ENCODE measurements around the gene ZNF428. TPM values are rescaled to one million over a fixed set of nuclear protein-coding genes. Genes with fewer than 3 reads are reported as not detected.

Gene ZNF428
- total and polyA plus RNA-seq, 3 experiments from 2014 or later = 22.0 to 23.8 (median 23.6) TPM

- peaks cover 40% of the 10 kb centered on the region for H3K4me1 ChIP-seq (ENCODE audit: insufficient read depth, low read length)
- POLR2A ChIA-PET = interaction anchor here (0.6 to 3.2 kb wide), 14 partner anchors 15 to 155 kb away, joined by 3 to 23 read pairs (median 4); partner anchors contain the start of genes PINLYP, XRCC1 and ZNF575
- peaks cover 7% of the 10 kb centered on the region for H3K36me3 ChIP-seq (ENCODE audit: insufficient read depth, low read length)
- Mint-ChIP-seq H3K36me3 (peaks cover 0 to 66% (median 2%) of the 10 kb centered on the region in 3 donors), H3K4me1 (peaks cover 47 to 54% (median 53%) of the 10 kb centered on the region in 3 donors), H3K27me3 (peaks cover 0 to 4% of the 10 kb centered on the region in 2 donors), H3K27ac (peak overlapping the region; percentile 99 to 100 (median 100)), H3K4me3 (peak overlapping the region; percentile 89 to 98 (median 96)), H3K9me3 (no peaks in the 10 kb centered on the region)
- CTCF ChIA-PET = interaction anchor here (0.7 to 5.4 kb wide), 36 partner anchors 10 to 170 kb away, joined by 3 to 124 read pairs (median 6); partner anchors contain the start of genes ETHE1, PHLDB3, XRCC1 and ZNF575
- H3K4me3 ChIP-seq (ENCODE audit: low read length) = peak overlapping the region; percentile 71
- no peaks in the 10 kb centered on the region for H3K9me3 ChIP-seq (ENCODE audit: low read length)
- peak overlapping the region; percentile 96 for H3K27ac ChIP-seq (ENCODE audit: low read depth, low read length)
- no peaks in the 10 kb centered on the region for H3K27me3 ChIP-seq (ENCODE audit: insufficient read depth, low read length, poor library complexity, severe bottlenecking)
- peak; percentile 56 to 83 (median 72) for DNase-seq
Measured at GRCh38 chr19:43594710-43595604, 24.5 kb downstream of the ZNF428 start.

- CTCF ChIA-PET = interaction anchor here (0.7 to 5.4 kb wide), 31 partner anchors 9 to 162 kb away, joined by 3 to 124 read pairs (median 8); partner anchors contain the start of genes ETHE1, PHLDB3, XRCC1 and ZNF575
- Mint-ChIP-seq H3K4me3 (peak overlapping the region; percentile 59 to 96 (median 89)), H3K27me3 (peaks cover 0 to 4% of the 10 kb centered on the region in 2 donors), H3K4me1 (peaks cover 52 to 60% (median 59%) of the 10 kb centered on the region in 3 donors), H3K9me3 (no peaks in the 10 kb centered on the region), H3K27ac (peak overlapping the region; percentile 52 to 100 (median 88)), H3K36me3 (peaks cover 0 to 62% (median 2%) of the 10 kb centered on the region in 3 donors)
- Histone ChIP-seq H3K4me3 (ENCODE audit: low read length) (no peak overlapping the region), H3K9me3 (ENCODE audit: low read length) (no peaks in the 10 kb centered on the region), H3K27me3 (ENCODE audit: insufficient read depth, low read length, poor library complexity, severe bottlenecking) (no peaks in the 10 kb centered on the region), H3K36me3 (ENCODE audit: insufficient read depth, low read length) (peaks cover 7% of the 10 kb centered on the region), H3K4me1 (ENCODE audit: insufficient read depth, low read length) (peaks cover 44% of the 10 kb centered on the region), H3K27ac (ENCODE audit: low read depth, low read length) (peak overlapping the region; percentile 96)
- DNase-seq = no peak
- POLR2A ChIA-PET = interaction anchor here (0.6 to 3.2 kb wide), 10 partner anchors 20 to 150 kb away, joined by 3 to 23 read pairs (median 4); partner anchors contain the start of genes PINLYP, XRCC1 and ZNF575
Measured at GRCh38 chr19:43594081-43594697, 25.2 kb downstream of the ZNF428 start.

- CTCF ChIA-PET = interaction anchor here (1.0 to 5.4 kb wide), 6 partner anchors 13 to 58 kb away, joined by 3 to 124 read pairs (median 15); partner anchors contain the start of genes XRCC1 and ZNF575
- Mint-ChIP-seq H3K9me3 (no peaks in the 10 kb centered on the region), H3K27me3 (peaks cover 0 to 4% of the 10 kb centered on the region in 2 donors), H3K27ac (peak overlapping the region in 3 of 8 donors; percentile 39 to 100 (median 86)), H3K36me3 (peaks cover 0 to 53% (median 2%) of the 10 kb centered on the region in 3 donors), H3K4me3 (peak overlapping the region in 2 of 7 donors; percentile 19 to 81), H3K4me1 (peaks cover 45 to 55% (median 52%) of the 10 kb centered on the region in 3 donors)
- H3K9me3 ChIP-seq (ENCODE audit: low read length) = no peaks in the 10 kb centered on the region
- POLR2A ChIA-PET = no interaction called here
- H3K4me3 ChIP-seq (ENCODE audit: low read length) = no peak overlapping the region
- no peak for DNase-seq
- no peaks in the 10 kb centered on the region for H3K27me3 ChIP-seq (ENCODE audit: insufficient read depth, low read length, poor library complexity, severe bottlenecking)
- no peak overlapping the region for H3K27ac ChIP-seq (ENCODE audit: low read depth, low read length)
- H3K4me1 ChIP-seq (ENCODE audit: insufficient read depth, low read length) = peaks cover 40% of the 10 kb centered on the region
- no peaks in the 10 kb centered on the region for H3K36me3 ChIP-seq (ENCODE audit: insufficient read depth, low read length)
Measured at GRCh38 chr19:43592800-43593350, 26.6 kb downstream of the ZNF428 start.

- ChIA-PET POLR2A (no interaction called here), CTCF (interaction anchor here (1.0 to 1.2 kb wide), 2 partner anchors 12 to 129 kb away, joined by 3 read pairs; no protein-coding TSS in a partner anchor)
- H3K4me1 Mint-ChIP-seq = peaks cover 37 to 48% (median 44%) of the 10 kb centered on the region in 3 donors
- no peak overlapping the region for H3K4me3 Mint-ChIP-seq
- peaks cover 0 to 4% of the 10 kb centered on the region in 2 donors for H3K27me3 Mint-ChIP-seq
- no peaks in the 10 kb centered on the region for H3K36me3 ChIP-seq (ENCODE audit: insufficient read depth, low read length)
- H3K36me3 Mint-ChIP-seq = peaks cover 0 to 48% (median 2%) of the 10 kb centered on the region in 3 donors
- no peak for DNase-seq
- H3K4me1 ChIP-seq (ENCODE audit: insufficient read depth, low read length) = peaks cover 33% of the 10 kb centered on the region
- no peak overlapping the region for H3K27ac ChIP-seq (ENCODE audit: low read depth, low read length)
- no peak overlapping the region for H3K4me3 ChIP-seq (ENCODE audit: low read length)
- no peaks in the 10 kb centered on the region for H3K27me3 ChIP-seq (ENCODE audit: insufficient read depth, low read length, poor library complexity, severe bottlenecking)
- no peaks in the 10 kb centered on the region for H3K9me3 Mint-ChIP-seq
- H3K27ac Mint-ChIP-seq = peak overlapping the region in 2 of 8 donors; percentile 27 to 39
- H3K9me3 ChIP-seq (ENCODE audit: low read length) = no peaks in the 10 kb centered on the region
Measured at GRCh38 chr19:43591904-43592772, 27.3 kb downstream of the ZNF428 start.

GRCh38 chr19:43589678-43590077 lies 29.8 kb downstream of the ZNF428 start:
- peaks cover 24 to 32% (median 25%) of the 10 kb centered on the region in 3 donors for H3K4me1 Mint-ChIP-seq
- Histone ChIP-seq H3K4me1 (ENCODE audit: insufficient read depth, low read length) (peaks cover 17% of the 10 kb centered on the region), H3K27me3 (ENCODE audit: insufficient read depth, low read length, poor library complexity, severe bottlenecking) (no peaks in the 10 kb centered on the region), H3K27ac (ENCODE audit: low read depth, low read length) (no peak overlapping the region), H3K36me3 (ENCODE audit: insufficient read depth, low read length) (no peaks in the 10 kb centered on the region), H3K9me3 (ENCODE audit: low read length) (no peaks in the 10 kb centered on the region), H3K4me3 (ENCODE audit: low read length) (no peak overlapping the region)
- no peaks in the 10 kb centered on the region for H3K27me3 Mint-ChIP-seq
- H3K4me3 Mint-ChIP-seq = peak overlapping the region in 1 of 7 donors; percentile 42
- H3K27ac Mint-ChIP-seq = peak overlapping the region in 6 of 8 donors; percentile 72 to 96 (median 88)
- ChIA-PET CTCF (interaction anchor here (4.4 kb wide), 1 partner anchor 34 kb away, joined by 13 read pairs; no protein-coding TSS in a partner anchor), POLR2A (no interaction called here)
- DNase-seq = no peak
- no peaks in the 10 kb centered on the region for H3K9me3 Mint-ChIP-seq
- peaks cover 0 to 43% (median 4%) of the 10 kb centered on the region in 3 donors for H3K36me3 Mint-ChIP-seq

GRCh38 chr19:43589277-43589676 lies 30.2 kb downstream of the ZNF428 start:
- POLR2A ChIA-PET = no interaction called here

More at GRCh38 chr19:43589277-43589676, 30.2 kb downstream of the ZNF428 start:
- H3K9me3 Mint-ChIP-seq = no peaks in the 10 kb centered on the region
- DNase-seq = no peak
- peaks cover 26 to 36% (median 26%) of the 10 kb centered on the region in 3 donors for H3K4me1 Mint-ChIP-seq
- H3K27ac Mint-ChIP-seq = peak overlapping the region in 5 of 8 donors; percentile 72 to 96 (median 90)
- CTCF ChIA-PET = interaction anchor here (4.4 kb wide), 1 partner anchor 34 kb away, joined by 13 read pairs; no protein-coding TSS in a partner anchor
- H3K36me3 Mint-ChIP-seq = peaks cover 0 to 44% (median 4%) of the 10 kb centered on the region in 3 donors
- Histone ChIP-seq H3K27ac (ENCODE audit: low read depth, low read length) (no peak overlapping the region), H3K36me3 (ENCODE audit: insufficient read depth, low read length) (no peaks in the 10 kb centered on the region), H3K27me3 (ENCODE audit: insufficient read depth, low read length, poor library complexity, severe bottlenecking) (no peaks in the 10 kb centered on the region), H3K9me3 (ENCODE audit: low read length) (no peaks in the 10 kb centered on the region), H3K4me3 (ENCODE audit: low read length) (no peak overlapping the region), H3K4me1 (ENCODE audit: insufficient read depth, low read length) (peaks cover 16% of the 10 kb centered on the region)
- H3K27me3 Mint-ChIP-seq = no peaks in the 10 kb centered on the region
- H3K4me3 Mint-ChIP-seq = no peak overlapping the region
